NCI-H2107 treated with DMSO at 0.1 percent for 48 hours (cell line): Measurements from ENCODE around the gene ELFN1.

Source experiments
- DNase-seq: peaks from one replicate; lab custom pipeline; 2025; ENCODE audit not compliant: unreplicated experiment; lab: John Stamatoyannopoulos, UW

Gene ELFN1

GRCh38 chr7:1738956-1739355 lies 68.9 kb downstream of the ELFN1 start:
- DNase-seq: no peak

- no peak for DNase-seq
These were observed 69.5 kb downstream of the ELFN1 start for GRCh38 chr7:1739593-1739992.

GRCh38 chr7:1740214-1740613 lies 70.1 kb downstream of the ELFN1 start:
- peak; percentile 17 for DNase-seq

GRCh38 chr7:1741246-1741645 lies 71.2 kb downstream of the ELFN1 start:
- DNase-seq: no peak

GRCh38 chr7:1741751-1742554 lies 71.9 kb downstream of the ELFN1 start:
- no peak for DNase-seq

GRCh38 chr7:1742555-1743303 lies 72.7 kb downstream of the ELFN1 start:
- DNase-seq: peak; percentile 41

- DNase-seq: no peak
These were observed 73.6 kb downstream of the ELFN1 start for GRCh38 chr7:1743481-1744230.

- DNase-seq: no peak
These were observed 74.4 kb downstream of the ELFN1 start for GRCh38 chr7:1744296-1745017.

- DNase-seq: no peak
These were observed 75.0 kb downstream of the ELFN1 start for GRCh38 chr7:1745018-1745532.

- no peak for DNase-seq
These were observed 75.8 kb downstream of the ELFN1 start for GRCh38 chr7:1745576-1746490.

- DNase-seq: no peak
These were observed 76.5 kb downstream of the ELFN1 start for GRCh38 chr7:1746491-1746975.

- DNase-seq: no peak
These were observed 77.1 kb downstream of the ELFN1 start for GRCh38 chr7:1747004-1747801.

- peak; percentile 9 for DNase-seq
These were observed 78.2 kb downstream of the ELFN1 start for GRCh38 chr7:1748076-1748838.

- no peak for DNase-seq
These were observed 78.7 kb downstream of the ELFN1 start for GRCh38 chr7:1748839-1749173.

GRCh38 chr7:1749351-1749863 lies 79.3 kb downstream of the ELFN1 start:
- no peak for DNase-seq

GRCh38 chr7:1749864-1750466 lies 79.9 kb downstream of the ELFN1 start:
- no peak for DNase-seq

GRCh38 chr7:1750541-1751021 lies 80.5 kb downstream of the ELFN1 start:
- DNase-seq: no peak
